ENCODE measurements around the gene TMIGD1. TPM values are rescaled to one million over a fixed set of nuclear protein-coding genes. Genes with fewer than 3 reads are reported as not detected.

Gene TMIGD1
- total RNA-seq, 1 donor from 2014 or later = not detected

GRCh38 chr17:30341703-30342249 lies 7.9 kb upstream of the TMIGD1 start:
- no peak for ATAC-seq
- H3K27ac ChIP-seq = peak overlapping the region; percentile 76
- no peak for DNase-seq
- H3K27me3 ChIP-seq = no peaks in the 10 kb centered on the region
- no peak for TF ChIP-seq CTCF (IDR thresholded peaks at IDR 0.05)
- no peaks in the 10 kb centered on the region for H3K36me3 ChIP-seq
- intact Hi-C loops (cut with DNase I) = no loop called here
- no peak overlapping the region for H3K4me3 ChIP-seq
- H3K9me3 ChIP-seq = no peaks in the 10 kb centered on the region
- peaks cover 43% of the 10 kb centered on the region for H3K4me1 ChIP-seq

- intact Hi-C loops (cut with DNase I) = no loop called here
- no peak for ATAC-seq
- H3K9me3 ChIP-seq = no peaks in the 10 kb centered on the region
- no peak overlapping the region for H3K4me3 ChIP-seq
- H3K4me1 ChIP-seq = peaks cover 40% of the 10 kb centered on the region
- peak overlapping the region; percentile 76 for H3K27ac ChIP-seq
- H3K27me3 ChIP-seq = no peaks in the 10 kb centered on the region
- DNase-seq = no peak
- no peaks in the 10 kb centered on the region for H3K36me3 ChIP-seq
- TF ChIP-seq CTCF (IDR thresholded peaks at IDR 0.05) = no peak
Observed at GRCh38 chr17:30340801-30341356, 7.0 kb upstream of the TMIGD1 start.

DNA sequence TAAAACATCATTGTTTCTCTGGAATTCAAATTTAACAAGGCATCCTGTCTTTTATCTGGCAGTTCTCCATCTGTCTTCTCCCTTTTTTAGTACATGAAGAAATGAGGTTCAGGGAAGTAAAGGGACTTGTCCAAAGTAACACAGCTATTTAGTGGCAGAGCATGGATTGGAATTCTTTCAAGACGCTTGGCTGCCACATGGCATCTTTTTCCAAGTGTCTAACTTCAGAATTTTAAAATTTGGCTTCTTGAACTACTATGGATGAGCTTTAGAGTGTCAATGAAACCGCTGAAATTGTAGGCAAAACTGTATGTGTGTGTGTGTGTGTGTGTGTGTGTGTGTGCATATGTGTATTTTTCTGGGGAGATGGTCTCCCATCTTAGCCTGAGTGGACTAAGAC lies 5.2 kb upstream of the TMIGD1 start:
- H3K27me3 ChIP-seq = no peaks in the 10 kb centered on the region
- no peak for DNase-seq
- no peaks in the 10 kb centered on the region for H3K9me3 ChIP-seq
- intact Hi-C loops (cut with DNase I) = no loop called here
- H3K4me3 ChIP-seq = no peak overlapping the region
- ATAC-seq = no peak
- no peaks in the 10 kb centered on the region for H3K36me3 ChIP-seq
- peaks cover 22% of the 10 kb centered on the region for H3K4me1 ChIP-seq
- TF ChIP-seq CTCF (IDR thresholded peaks at IDR 0.05) = no peak
- H3K27ac ChIP-seq = no peak overlapping the region

- Histone ChIP-seq H3K9me3 (no peaks in the 10 kb centered on the region), H3K36me3 (no peaks in the 10 kb centered on the region), H3K27me3 (no peaks in the 10 kb centered on the region), H3K4me3 (no peak overlapping the region), H3K27ac (no peak overlapping the region), H3K4me1 (peaks cover 18% of the 10 kb centered on the region)
- no peak for TF ChIP-seq CTCF (IDR thresholded peaks at IDR 0.05)
- ATAC-seq (no peak), DNase-seq (no peak)
- intact Hi-C loops (cut with DNase I) = no loop called here
Observed at GRCh38 chr17:30337393-30337999, 3.6 kb upstream of the TMIGD1 start.

DNA sequence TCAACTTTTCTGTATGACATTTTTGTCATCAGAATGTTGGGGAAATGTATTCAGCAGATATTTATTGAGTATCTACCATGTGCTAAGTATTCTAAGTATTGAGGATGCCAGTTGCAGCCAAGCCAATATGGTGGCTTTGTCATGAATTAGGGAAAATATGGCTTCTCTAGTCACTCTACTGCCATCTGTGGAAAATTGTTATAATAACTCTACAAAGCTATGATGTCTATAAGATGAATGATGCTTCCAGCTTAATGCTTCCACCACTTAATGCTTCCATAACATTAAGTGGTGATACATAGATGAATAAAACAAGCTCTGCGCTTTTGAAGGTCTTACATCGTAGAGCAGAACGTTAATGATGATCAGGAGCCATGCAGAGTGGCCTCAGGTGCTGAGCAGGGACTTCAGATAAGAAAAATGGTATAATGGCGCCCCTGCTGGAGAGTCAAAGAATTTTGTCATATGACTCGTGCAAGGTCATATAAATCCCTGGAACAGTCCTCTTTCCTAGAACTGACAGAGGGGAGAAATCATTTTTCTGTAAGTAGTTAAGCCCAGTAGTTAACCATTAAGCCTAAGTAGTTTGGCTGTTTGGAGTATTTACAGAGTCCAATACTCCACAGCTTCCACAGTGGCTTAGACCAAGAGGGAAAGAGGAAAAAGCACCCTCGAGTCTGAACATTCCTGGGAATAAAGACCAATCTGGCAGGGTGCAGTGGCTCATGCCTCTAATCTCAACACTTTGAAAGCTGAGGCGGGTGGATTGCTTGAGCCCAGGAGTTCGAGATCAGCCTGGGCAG lies 2.7 kb upstream of the TMIGD1 start:
- DNase-seq = no peak

More for the DNA sequence above, 2.7 kb upstream of the TMIGD1 start:
- ATAC-seq = peak; percentile 82
- peak; percentile 70 for TF ChIP-seq CTCF (IDR thresholded peaks at IDR 0.05)
- Histone ChIP-seq H3K9me3 (no peaks in the 10 kb centered on the region), H3K4me1 (peaks cover 18% of the 10 kb centered on the region), H3K36me3 (no peaks in the 10 kb centered on the region), H3K4me3 (no peak overlapping the region), H3K27ac (no peak overlapping the region), H3K27me3 (no peaks in the 10 kb centered on the region)
- intact Hi-C loops (cut with DNase I) = no loop called here

Data from upper lobe of right lung (tissue), 1 donor.